Panc1 (cell line): ENCODE data around the gene RETREG1. TPM values are rescaled to one million over a fixed set of nuclear protein-coding genes. Genes with fewer than 3 reads are reported as not detected.

ENCODE experiments used
- ATAC-seq: fragments of 200-7000 bp; cut with Tn5 transposase; 2 replicates; pipeline ENCODE4 v1.9.1; 2020; ENCODE audit warnings: mild to moderate bottlenecking, moderate library complexity
- BruUV-seq: library from RNA; stranded (reverse); fragments of 400-500 nt; replicated peaks from 2 replicates; lab custom pipeline; 2021; lab: Mats Ljungman, UMichigan
- CTCF ChIA-PET: fragments of 300-600 bp; sonication (Branson Sonifier 250); formaldehyde crosslinking; loops from one replicate; lab custom pipeline; 2022; ENCODE audit warnings: antibody characterized with exemption; lab: Charles Lee
- POLR2A ChIA-PET: fragments of 300-600 bp; sonication (Branson Sonifier 250); formaldehyde crosslinking; loops from one replicate; lab custom pipeline; 2022; ENCODE audit warnings: antibody characterized with exemption; lab: Charles Lee
- DNase-seq: peaks from one replicate; pipeline ENCODE4 v3.0.0-alpha.2; 2010; ENCODE audit warnings: low read depth, low spot score
- H3K27ac ChIP-seq: 2 replicates; pipeline ENCODE4 v1.5.1; 2011; ENCODE audit warnings: mild to moderate bottlenecking, low read length, inconsistent platforms
- H3K27me3 ChIP-seq: fragments of 200-500 bp; sonication (Bioruptor generic); 2 replicates; pipeline ENCODE4 v1.6.0; 2014; ENCODE audit warnings: low read length, inconsistent platforms; ENCODE audit not compliant: control insufficient read depth, insufficient read depth
- H3K36me3 ChIP-seq: fragments of 200-500 bp; sonication (Bioruptor generic); 2 replicates; pipeline ENCODE4 v1.5.1; 2014; ENCODE audit warnings: inconsistent platforms, mild to moderate bottlenecking, low read length, moderate library complexity; ENCODE audit not compliant: control insufficient read depth, insufficient read depth
- H3K4me1 ChIP-seq: 2 replicates; pipeline ENCODE4 v1.5.1; 2011; ENCODE audit warnings: inconsistent platforms, mild to moderate bottlenecking, low read length, moderate library complexity; ENCODE audit not compliant: control insufficient read depth, insufficient read depth
- H3K4me3 ChIP-seq, 2 experiments: 2 replicates each; pipeline ENCODE4 v1.5.1; 2011 to 2012; ENCODE audit warnings: low read depth in 2 of 2, low read length in 2 of 2, mild to moderate bottlenecking in 2 of 2, inconsistent platforms in 1 of 2, moderate library complexity in 1 of 2
- H3K9me3 ChIP-seq: fragments of 200-500 bp; sonication (Bioruptor generic); 2 replicates; pipeline ENCODE4 v1.5.1; 2014; ENCODE audit warnings: low read depth, mild to moderate bottlenecking, inconsistent platforms, low read length, moderate library complexity; ENCODE audit not compliant: control insufficient read depth, insufficient read depth
- POLR2AphosphoS5 ChIP-seq: IDR thresholded peaks from 2 replicates; pipeline ENCODE4 v1.6.1; 2012; ENCODE audit warnings: mild to moderate bottlenecking, low read depth, low read length, moderate library complexity
- REST ChIP-seq, 2 experiments: IDR thresholded peaks; 2 replicates each; pipeline ENCODE4 v1.6.1; 2011 to 2012; ENCODE audit warnings: low read depth in 2 of 2, control low read depth in 1 of 2, low read length in 1 of 2, mild to moderate bottlenecking in 1 of 2, moderate library complexity in 1 of 2; ENCODE audit not compliant: insufficient read depth in 1 of 2
- SIN3A ChIP-seq: IDR thresholded peaks from 2 replicates; pipeline ENCODE4 v1.6.1; 2012; ENCODE audit warnings: low read depth, mild to moderate bottlenecking, low read length, moderate library complexity, borderline replicate concordance; ENCODE audit not compliant: insufficient read depth
- TCF7L2 ChIP-seq: IDR thresholded peaks from 2 replicates; pipeline ENCODE4 v1.6.1; 2011; ENCODE audit warnings: mild to moderate bottlenecking, low read depth, low read length, inconsistent platforms
- in situ Hi-C: cut with HindIII; loops from 2 replicates; pipeline ENCODE4 v1.10.0; 2016; ENCODE audit warnings: low sequenced_read_pairs, low pct_unique_long_range_greater_than_20kb
- intact Hi-C: fragments of 100-400 bp; cut with micrococcal nuclease; formaldehyde crosslinking; loops from one replicate; pipeline ENCODE4 v1.10.0; 2022; ENCODE audit not compliant: unreplicated experiment
- total RNA-seq: library from RNA; stranded (reverse); gene quantifications from one replicate; pipeline ENCODE4 v1.2.1, GENCODE V29; 2021; ENCODE audit not compliant: unreplicated experiment
- TF ChIP-seq, protein P1 (sequence below): fragments of 450-650 bp; IDR thresholded peaks from 2 replicates; pipeline ENCODE4 v1.5.1; 2017; ENCODE audit warnings: mild to moderate bottlenecking

RETREG1 gene
- total RNA-seq, 1 experiment from 2014 or later, result 0.74 TPM

- Histone ChIP-seq H3K4me3 (no peak overlapping the region), H3K36me3 (peaks cover 53% of the 10 kb centered on the region), H3K27ac (no peak overlapping the region), H3K4me1 (0 out of 2 replicates have a peak, but pooled peaks cover 3% of the 10 kb centered on the region), H3K27me3 (no peaks in the 10 kb centered on the region), H3K9me3 (no peaks in the 10 kb centered on the region)
- ATAC-seq (no peak), DNase-seq (no peak)
- CTCF ChIA-PET, result interaction anchor here (0.7 to 4.1 kb wide), 3 partner anchors 207 to 1350 kb away, joined by 3 to 19 read pairs (median 4); no protein-coding TSS in a partner anchor
- intact Hi-C loops, result loop anchor here (1.0 kb wide), 1 partner anchor 295 kb away; no protein-coding TSS in a partner anchor
- no TSS peak for BruUV-seq
- TF ChIP-seq POLR2AphosphoS5 (no peak), REST (IDR thresholded peaks at IDR 0.05; ENCODE audit: insufficient read depth in 1 of 2, low read depth in 2 of 2, low read length in 1 of 2) (no peak), TCF7L2 (no peak), SIN3A (no peak)
- TF ChIP-seq, protein P1, sequence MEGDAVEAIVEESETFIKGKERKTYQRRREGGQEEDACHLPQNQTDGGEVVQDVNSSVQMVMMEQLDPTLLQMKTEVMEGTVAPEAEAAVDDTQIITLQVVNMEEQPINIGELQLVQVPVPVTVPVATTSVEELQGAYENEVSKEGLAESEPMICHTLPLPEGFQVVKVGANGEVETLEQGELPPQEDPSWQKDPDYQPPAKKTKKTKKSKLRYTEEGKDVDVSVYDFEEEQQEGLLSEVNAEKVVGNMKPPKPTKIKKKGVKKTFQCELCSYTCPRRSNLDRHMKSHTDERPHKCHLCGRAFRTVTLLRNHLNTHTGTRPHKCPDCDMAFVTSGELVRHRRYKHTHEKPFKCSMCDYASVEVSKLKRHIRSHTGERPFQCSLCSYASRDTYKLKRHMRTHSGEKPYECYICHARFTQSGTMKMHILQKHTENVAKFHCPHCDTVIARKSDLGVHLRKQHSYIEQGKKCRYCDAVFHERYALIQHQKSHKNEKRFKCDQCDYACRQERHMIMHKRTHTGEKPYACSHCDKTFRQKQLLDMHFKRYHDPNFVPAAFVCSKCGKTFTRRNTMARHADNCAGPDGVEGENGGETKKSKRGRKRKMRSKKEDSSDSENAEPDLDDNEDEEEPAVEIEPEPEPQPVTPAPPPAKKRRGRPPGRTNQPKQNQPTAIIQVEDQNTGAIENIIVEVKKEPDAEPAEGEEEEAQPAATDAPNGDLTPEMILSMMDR, result no peak
- in situ Hi-C loops, result no loop called here
- POLR2A ChIA-PET, result no interaction called here
Observed at GRCh38 chr5:16455668-16456067, 161.1 kb downstream of the RETREG1 start.

DNA sequence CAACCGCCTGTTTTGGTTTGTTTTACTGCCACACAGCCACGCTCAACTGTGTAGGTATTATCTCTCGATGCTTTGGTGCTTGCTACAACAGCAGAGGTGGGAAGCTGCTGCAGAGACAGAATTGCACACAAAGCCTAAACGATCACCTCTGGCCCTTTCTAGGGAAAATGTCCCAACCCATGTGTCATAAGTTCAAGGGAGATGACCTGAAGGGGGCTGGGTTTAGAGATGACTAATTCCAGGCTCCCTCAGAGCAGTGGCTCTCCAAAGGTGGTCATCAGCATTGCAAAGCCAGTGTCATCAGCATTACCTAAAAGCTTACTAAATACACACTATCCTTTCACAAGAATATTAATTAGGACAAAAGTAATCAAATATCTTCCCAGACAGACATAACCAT is 162.1 kb downstream of the RETREG1 start:
- H3K27me3 ChIP-seq, result no peaks in the 10 kb centered on the region
- POLR2A ChIA-PET, result no interaction called here

More for the DNA sequence above, 162.1 kb downstream of the RETREG1 start:
- no peaks in the 10 kb centered on the region for H3K9me3 ChIP-seq
- CTCF ChIA-PET, result interaction anchor here (4.1 kb wide), 1 partner anchor 294 kb away, joined by 19 read pairs; no protein-coding TSS in a partner anchor
- 0 out of 2 replicates have a peak, but pooled peaks cover 3% of the 10 kb centered on the region for H3K4me1 ChIP-seq
- no peak overlapping the region for H3K27ac ChIP-seq
- H3K36me3 ChIP-seq, result peaks cover 56% of the 10 kb centered on the region
- ATAC-seq, result no peak
- intact Hi-C loops, result no loop called here
- TF ChIP-seq POLR2AphosphoS5, result no peak
- TF ChIP-seq REST (IDR thresholded peaks at IDR 0.05; ENCODE audit: insufficient read depth in 1 of 2, low read depth in 2 of 2, low read length in 1 of 2), result no peak
- TF ChIP-seq, protein P1, result no peak
- TF ChIP-seq TCF7L2, result no peak
- no peak for TF ChIP-seq SIN3A
- no peak for DNase-seq
- no TSS peak for BruUV-seq
- no peak overlapping the region for H3K4me3 ChIP-seq
- in situ Hi-C loops, result no loop called here
